ENCODE data around the gene LIN7B.
"Not testable (repeated sequence)": the region's sequence is repeated elsewhere in the genome, so short reads cannot be mapped to it uniquely, and the experiment has no call there.

LIN7B gene

DNA sequence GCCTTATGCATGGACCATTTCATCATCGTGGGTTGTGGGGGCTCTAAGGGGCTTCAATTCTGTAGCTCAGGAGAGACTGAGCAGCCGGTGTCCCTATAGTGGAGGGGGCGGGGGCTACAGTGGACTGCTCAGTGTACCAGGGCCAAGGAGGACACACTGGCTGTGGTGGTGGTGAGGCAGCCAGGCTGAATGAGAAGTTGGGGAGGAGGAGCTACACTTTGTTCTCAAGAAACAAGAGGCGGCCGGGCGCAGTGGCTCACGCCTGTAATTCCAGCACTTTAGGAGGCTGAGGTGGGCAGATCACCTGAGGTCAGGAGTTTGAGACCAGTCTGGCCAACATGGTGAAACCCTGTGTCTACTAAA lies 32.2 kb downstream of the LIN7B start:
- DNase-seq, result not testable (repeated sequence)

GRCh38 chr19:49148044-49148682 lies 34.0 kb downstream of the LIN7B start:
- DNase-seq, result no peak

GRCh38 chr19:49148784-49149651 lies 34.8 kb downstream of the LIN7B start:
- peak; percentile 96 for DNase-seq

GRCh38 chr19:49149652-49150105 lies 35.5 kb downstream of the LIN7B start:
- DNase-seq, result peak; percentile 73

DNA sequence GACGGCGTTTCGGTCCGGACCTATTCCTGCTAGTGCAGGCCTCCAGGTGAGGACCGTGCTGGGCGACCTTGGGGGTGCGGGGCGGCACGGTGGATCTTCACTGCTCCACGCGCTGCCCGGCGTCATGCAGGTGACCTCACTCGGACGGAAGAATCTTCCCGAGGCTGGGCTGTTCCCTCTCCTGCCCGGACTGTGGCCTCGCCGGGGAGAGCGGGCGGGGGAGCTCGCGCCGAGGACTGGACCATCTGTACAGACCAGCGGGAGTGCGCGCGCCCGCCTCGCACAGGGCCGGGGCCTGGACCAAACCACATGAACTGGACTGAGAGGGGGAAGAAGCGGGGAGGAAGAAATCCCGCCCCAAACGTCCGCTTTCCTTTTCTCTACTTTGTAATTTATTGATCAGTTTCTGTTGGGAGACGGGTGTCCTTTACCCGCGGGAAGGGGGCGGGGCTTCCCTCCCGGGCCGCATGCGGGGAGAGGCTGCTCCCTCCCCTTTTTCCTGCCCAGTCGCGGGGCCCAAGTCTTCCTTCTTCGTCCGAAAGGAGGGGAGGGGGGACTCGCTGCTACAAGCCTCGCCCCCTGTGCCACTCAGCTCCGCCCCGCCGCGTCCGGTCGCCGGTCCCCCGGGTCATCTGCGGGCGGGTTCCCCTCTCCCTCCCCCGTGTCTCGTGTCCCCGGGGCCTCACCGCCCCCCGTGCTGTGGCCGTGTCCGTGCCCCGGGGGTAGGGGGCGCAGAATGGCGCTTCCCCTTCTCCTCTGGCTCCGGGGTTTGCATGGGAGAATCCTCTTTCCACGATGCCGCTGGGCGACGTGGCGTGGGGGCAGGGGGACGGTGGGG lies 36.2 kb downstream of the LIN7B start:
- peak; percentile 81 for DNase-seq

GRCh38 chr19:49150944-49151243 lies 36.7 kb downstream of the LIN7B start:
- no peak for DNase-seq

DNA sequence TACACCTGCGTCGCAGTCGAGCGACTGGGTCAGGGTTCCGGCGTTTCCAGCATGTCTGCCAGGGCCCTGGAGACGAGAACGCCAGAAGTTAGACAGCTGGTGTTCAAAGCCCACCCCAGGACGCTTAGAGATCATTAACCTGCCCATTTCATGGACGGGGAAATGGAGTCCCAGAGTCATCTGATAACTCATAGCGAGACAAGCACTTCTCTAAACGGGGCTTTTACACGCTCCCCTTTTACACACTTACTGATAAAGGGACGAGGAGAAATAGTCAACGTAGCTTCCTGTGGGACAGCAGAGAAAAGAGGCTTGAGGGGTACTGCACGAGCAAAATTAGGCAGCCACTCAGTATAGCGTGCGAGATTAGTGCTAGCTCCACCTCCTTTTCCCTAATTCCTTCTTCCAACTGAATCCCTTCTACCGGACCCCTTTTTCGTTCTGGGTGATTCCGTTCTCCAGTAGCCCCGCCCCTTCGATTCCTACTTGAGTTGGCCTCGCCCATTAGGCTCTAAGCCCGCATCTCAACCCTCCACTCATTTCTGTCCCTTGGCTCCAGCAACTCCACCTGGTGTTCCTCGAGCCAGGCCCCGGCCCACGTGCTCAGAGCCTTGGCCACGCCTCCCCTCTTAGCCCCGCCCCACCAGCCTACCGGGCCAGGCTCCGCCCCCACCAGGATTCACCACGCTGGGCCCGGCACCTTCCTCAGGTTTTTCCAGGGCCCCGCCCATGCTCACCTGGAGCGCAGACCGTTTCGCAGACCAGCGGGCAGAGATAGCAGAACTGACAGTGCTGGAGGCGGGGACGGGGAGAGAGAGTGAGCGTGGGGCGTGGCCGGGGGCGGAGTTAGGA lies 37.3 kb downstream of the LIN7B start:
- DNase-seq, result peak; percentile 92

DNA sequence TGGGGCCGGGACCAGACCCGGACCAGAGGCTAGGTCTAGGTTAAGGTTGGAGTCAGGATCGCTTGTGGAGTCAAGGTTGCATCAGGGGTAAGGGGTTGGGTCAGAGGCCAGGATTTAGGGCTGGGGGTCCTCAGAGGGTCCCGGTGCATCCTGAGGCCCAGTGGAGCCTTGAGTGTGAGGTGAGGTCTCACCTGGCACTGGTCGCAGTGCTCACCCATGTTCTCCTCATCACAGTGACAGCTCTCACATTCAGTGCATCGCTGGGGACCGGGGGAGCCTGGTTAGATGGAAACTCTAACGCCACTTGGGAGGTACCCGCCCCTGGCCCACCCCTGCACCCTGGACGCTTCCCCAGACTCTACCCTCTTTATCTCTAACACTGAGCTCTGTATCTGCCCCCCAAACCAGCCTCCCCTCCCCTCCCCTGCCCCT lies 38.0 kb downstream of the LIN7B start:
- no peak for DNase-seq

DNA sequence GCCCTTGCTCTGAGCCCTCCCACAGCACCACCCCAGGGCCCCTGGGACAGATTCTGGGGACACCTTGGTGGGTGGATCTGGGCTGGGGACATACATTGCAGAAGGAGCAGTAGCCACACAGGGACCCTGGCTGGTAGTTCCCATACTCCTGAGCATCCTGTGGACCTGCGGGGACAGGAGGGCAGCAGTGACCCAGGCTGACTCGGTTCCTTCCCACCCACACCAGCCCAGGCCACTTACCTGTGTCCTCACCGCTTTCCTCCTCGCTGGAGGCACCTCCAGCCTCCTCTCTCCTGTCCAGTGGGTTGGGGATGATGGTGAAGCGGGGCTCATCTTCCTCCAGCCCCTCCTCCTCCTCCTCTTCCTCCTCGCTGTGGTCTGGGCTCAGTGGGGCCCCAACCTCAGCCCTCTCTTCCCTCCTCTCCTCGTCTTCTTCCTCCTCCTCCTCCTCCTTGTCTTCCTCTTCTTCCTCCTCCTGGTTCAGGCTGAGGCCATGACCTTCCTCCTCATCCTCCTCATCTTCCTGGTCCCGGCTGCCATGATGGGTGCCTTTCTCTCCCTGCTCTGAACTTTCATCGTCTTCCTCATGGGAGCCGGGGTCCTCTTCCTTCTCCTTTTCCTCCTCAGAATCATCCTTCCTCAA lies 39.1 kb downstream of the LIN7B start:
- DNase-seq, result no peak

GRCh38 chr19:49154279-49154678 lies 40.1 kb downstream of the LIN7B start:
- DNase-seq, result no peak

- no peak for DNase-seq
Observed at GRCh38 chr19:49155005-49155819, 41.0 kb downstream of the LIN7B start, which contains the start of gene HRC. Gene HRC, minus strand, starts transcription at chr19:49155396. Its CDS starts 159 bp downstream, at chr19:49155237.

DNA sequence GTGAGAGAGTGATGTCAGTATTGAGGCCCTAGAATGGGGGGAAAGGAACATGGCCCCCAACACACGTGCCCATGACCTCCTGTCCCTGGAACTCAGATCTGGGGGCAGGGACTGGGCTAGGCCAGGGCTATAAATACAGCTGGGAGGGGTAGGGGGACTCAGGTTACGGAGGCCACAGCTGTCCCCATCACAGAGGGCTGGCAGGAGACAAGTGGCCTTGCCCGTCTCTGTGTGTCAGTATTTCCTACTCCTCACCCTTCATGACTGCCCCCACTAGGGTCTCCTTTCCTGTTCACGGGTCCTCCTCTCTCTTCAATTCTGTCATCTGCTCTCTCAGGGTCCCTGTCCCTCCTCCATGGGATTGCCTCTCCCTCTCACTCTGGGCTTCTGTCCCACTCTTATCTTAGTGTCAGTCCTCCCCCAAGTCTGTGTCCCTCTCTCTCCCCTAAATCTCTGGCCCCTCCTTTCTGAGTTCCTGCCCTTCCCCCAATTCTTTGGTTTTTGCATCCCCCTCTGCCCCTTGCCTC lies 41.7 kb downstream of the LIN7B start:
- DNase-seq, result no peak

- DNase-seq, result peak; percentile 79
Observed at GRCh38 chr19:49157445-49158224, 43.5 kb downstream of the LIN7B start, which contains the start of gene TRPM4. Gene TRPM4, plus strand, starts transcription at chr19:49157792. Its CDS starts 75 bp downstream, at chr19:49157867.

DNA sequence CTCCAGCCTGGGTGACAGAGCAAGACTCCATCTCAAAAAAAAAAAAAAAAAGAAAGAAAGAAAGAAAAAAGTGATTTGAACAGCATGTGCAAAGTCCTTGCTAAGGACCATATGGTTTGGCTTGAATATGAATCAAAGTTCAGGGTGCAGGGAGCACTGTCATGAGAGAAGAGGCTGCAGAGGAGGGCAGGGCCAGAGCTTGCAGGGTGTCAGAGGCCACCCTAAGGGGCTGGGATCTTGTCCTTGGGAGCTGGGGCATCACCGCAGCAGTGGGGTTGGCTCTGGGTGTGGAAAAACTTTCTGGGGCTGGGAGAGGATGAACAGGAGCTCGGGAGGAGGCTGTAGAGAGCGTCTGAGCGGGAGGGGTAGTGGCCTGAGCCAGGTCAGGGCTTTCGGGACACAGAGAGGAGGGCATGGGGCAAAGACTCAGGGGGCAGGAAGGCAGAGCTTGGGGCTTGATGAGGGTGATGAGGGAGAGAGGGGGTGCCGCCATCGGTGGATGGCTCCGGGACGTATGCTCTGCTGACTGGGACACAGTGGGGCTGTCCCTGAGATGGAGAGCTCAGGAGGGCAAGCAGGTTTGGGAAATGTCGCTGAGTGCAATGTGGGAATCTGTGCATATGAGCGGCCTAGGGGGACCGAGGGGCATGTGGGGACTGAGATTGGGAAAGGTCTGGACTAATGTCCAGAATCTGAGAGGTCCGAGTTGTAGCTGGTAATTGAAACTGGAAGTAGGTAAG lies 46.5 kb downstream of the LIN7B start:
- DNase-seq, result no peak

- no peak for DNase-seq
Observed at GRCh38 chr19:49161987-49162386, 47.8 kb downstream of the LIN7B start.

- no peak for DNase-seq
Observed at GRCh38 chr19:49165111-49165750, 51.1 kb downstream of the LIN7B start.

DNA sequence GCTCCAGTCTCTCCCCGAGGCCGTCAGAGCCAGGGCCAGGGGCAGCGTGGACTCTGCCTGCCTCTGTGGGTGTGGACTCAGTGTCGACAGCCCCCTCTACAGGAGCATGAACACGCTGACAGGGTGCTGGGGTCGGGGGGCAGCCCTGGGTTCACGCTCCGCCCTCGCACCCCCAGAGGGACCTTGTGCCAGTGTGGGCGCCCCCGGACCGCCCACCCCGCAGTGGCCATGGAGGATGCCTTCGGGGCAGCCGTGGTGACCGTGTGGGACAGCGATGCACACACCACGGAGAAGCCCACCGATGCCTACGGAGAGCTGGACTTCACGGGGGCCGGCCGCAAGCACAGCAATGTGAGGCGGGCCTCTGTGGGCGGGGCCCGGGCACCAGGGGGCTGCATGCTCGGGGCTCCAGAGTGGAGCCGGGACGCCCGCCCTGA lies 51.7 kb downstream of the LIN7B start:
- DNase-seq, result no peak

- DNase-seq, result no peak
Observed at GRCh38 chr19:49167857-49168409, 53.8 kb downstream of the LIN7B start.

All from NCI-H2171 treated with DMSO at 0.1 percent for 48 hours (cell line).